ENCODE data around the gene DCAF8. TPM values are rescaled to one million over a fixed set of nuclear protein-coding genes. Genes with fewer than 3 reads are reported as not detected.

DCAF8 gene
- total RNA-seq, 1 donor from 2014 or later, result 107 TPM

DNA sequence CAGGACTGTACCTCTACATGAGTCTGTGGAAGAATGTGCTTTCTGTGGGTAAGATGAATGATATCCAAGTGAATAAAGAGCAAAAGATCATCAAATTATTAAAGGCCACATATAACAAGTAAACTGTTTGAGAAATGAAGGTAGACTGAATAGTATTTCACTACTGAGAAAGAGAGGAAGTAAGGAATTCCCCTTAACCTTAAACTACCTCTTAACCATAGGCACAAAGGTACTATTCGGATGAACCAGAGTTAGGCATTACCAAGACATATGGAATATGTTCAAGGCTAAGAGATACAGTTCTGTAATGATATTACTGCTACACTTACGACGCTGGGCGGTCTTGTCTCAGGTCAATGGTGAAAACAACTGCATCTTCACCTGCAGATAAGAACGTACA is 25.5 kb downstream of the DCAF8 start:
- no peaks in the 10 kb centered on the region for H3K27me3 Mint-ChIP-seq (ENCODE audit: low read depth, unreplicated experiment)
- H3K9me3 Mint-ChIP-seq (ENCODE audit: unreplicated experiment), result no peaks in the 10 kb centered on the region
- H3K4me1 ChIP-seq (ENCODE audit: insufficient read depth, low read length), result no peaks in the 10 kb centered on the region
- no peak overlapping the region for H3K27ac ChIP-seq (ENCODE audit: low read depth, low read length)
- FAIRE-seq, result no peak
- no peak overlapping the region for H3K27ac Mint-ChIP-seq (ENCODE audit: unreplicated experiment)
- peaks cover 11% of the 10 kb centered on the region for H3K36me3 Mint-ChIP-seq (ENCODE audit: low read depth, unreplicated experiment)
- H3K9me3 ChIP-seq (ENCODE audit: insufficient read depth, low read depth, low read length), result no peaks in the 10 kb centered on the region
- DNase-seq (ENCODE audit: low read depth), result no peak
- H3K4me2 ChIP-seq (ENCODE audit: low read length), result no peak overlapping the region
- no peak overlapping the region for H2AFZ ChIP-seq (ENCODE audit: low read depth, low read length)
- H3K9ac ChIP-seq (ENCODE audit: low read length), result no peak overlapping the region
- H3K4me3 Mint-ChIP-seq (ENCODE audit: unreplicated experiment), result no peak overlapping the region
- H3K79me2 ChIP-seq (ENCODE audit: insufficient read depth, low read length), result peaks cover 10% of the 10 kb centered on the region
- H3K4me1 Mint-ChIP-seq (ENCODE audit: low read depth, unreplicated experiment), result peaks cover 2% of the 10 kb centered on the region
- peaks cover 28% of the 10 kb centered on the region for H4K20me1 ChIP-seq (ENCODE audit: insufficient read depth, low read length)
- peaks cover 36% of the 10 kb centered on the region for H3K36me3 ChIP-seq (ENCODE audit: insufficient read depth, low read length)
- H3K27me3 ChIP-seq (ENCODE audit: insufficient read depth, low read length), result no peaks in the 10 kb centered on the region
- H3K4me3 ChIP-seq (ENCODE audit: insufficient read depth, low read depth, low read length), result no peak overlapping the region
- TF ChIP-seq EZH2 (IDR thresholded peaks at IDR 0.05; ENCODE audit: insufficient read depth, low read length), result no peak
- TF ChIP-seq, protein P1, sequence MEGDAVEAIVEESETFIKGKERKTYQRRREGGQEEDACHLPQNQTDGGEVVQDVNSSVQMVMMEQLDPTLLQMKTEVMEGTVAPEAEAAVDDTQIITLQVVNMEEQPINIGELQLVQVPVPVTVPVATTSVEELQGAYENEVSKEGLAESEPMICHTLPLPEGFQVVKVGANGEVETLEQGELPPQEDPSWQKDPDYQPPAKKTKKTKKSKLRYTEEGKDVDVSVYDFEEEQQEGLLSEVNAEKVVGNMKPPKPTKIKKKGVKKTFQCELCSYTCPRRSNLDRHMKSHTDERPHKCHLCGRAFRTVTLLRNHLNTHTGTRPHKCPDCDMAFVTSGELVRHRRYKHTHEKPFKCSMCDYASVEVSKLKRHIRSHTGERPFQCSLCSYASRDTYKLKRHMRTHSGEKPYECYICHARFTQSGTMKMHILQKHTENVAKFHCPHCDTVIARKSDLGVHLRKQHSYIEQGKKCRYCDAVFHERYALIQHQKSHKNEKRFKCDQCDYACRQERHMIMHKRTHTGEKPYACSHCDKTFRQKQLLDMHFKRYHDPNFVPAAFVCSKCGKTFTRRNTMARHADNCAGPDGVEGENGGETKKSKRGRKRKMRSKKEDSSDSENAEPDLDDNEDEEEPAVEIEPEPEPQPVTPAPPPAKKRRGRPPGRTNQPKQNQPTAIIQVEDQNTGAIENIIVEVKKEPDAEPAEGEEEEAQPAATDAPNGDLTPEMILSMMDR (IDR thresholded peaks at IDR 0.05; ENCODE audit: insufficient read depth, low read depth, low read length), result no peak

DNA sequence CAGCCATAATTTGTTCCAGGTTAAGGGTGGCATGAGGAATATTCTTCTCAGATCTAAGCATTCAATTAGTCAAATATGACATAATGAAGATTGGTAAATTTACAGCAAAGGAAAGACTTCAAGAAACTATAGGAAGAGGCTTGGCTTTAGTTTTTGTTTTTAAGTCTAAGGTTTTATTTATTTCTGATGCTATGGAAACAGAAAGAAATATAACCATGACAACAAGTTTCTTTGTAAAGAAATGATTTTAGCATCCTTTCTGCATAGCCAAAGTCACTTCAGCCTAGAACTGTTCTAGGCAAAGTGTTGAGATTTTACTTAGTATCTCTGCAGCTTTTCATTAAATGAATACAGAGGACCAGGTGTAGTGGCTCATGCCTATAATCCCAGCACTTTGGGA is 29.4 kb downstream of the DCAF8 start:
- Mint-ChIP-seq H3K27me3 (ENCODE audit: low read depth, unreplicated experiment) (no peaks in the 10 kb centered on the region), H3K4me3 (ENCODE audit: unreplicated experiment) (no peak overlapping the region), H3K27ac (ENCODE audit: unreplicated experiment) (peak overlapping the region; percentile 26), H3K4me1 (ENCODE audit: low read depth, unreplicated experiment) (peaks cover 2% of the 10 kb centered on the region), H3K36me3 (ENCODE audit: low read depth, unreplicated experiment) (peaks cover 9% of the 10 kb centered on the region), H3K9me3 (ENCODE audit: unreplicated experiment) (no peaks in the 10 kb centered on the region)
- Histone ChIP-seq H3K4me3 (ENCODE audit: insufficient read depth, low read depth, low read length) (no peak overlapping the region), H3K27ac (ENCODE audit: low read depth, low read length) (no peak overlapping the region), H3K27me3 (ENCODE audit: insufficient read depth, low read length) (no peaks in the 10 kb centered on the region), H3K4me2 (ENCODE audit: low read length) (no peak overlapping the region), H3K9me3 (ENCODE audit: insufficient read depth, low read depth, low read length) (no peaks in the 10 kb centered on the region), H2AFZ (ENCODE audit: low read depth, low read length) (no peak overlapping the region), H3K36me3 (ENCODE audit: insufficient read depth, low read length) (peaks cover 44% of the 10 kb centered on the region), H4K20me1 (ENCODE audit: insufficient read depth, low read length) (peaks cover 28% of the 10 kb centered on the region), H3K4me1 (ENCODE audit: insufficient read depth, low read length) (no peaks in the 10 kb centered on the region), H3K79me2 (ENCODE audit: insufficient read depth, low read length) (peaks cover 2% of the 10 kb centered on the region), H3K9ac (ENCODE audit: low read length) (no peak overlapping the region)
- TF ChIP-seq EZH2 (IDR thresholded peaks at IDR 0.05; ENCODE audit: insufficient read depth, low read length), result no peak
- TF ChIP-seq, protein P1 (IDR thresholded peaks at IDR 0.05; ENCODE audit: insufficient read depth, low read depth, low read length), result no peak
- DNase-seq (ENCODE audit: low read depth) (no peak), FAIRE-seq (no peak)

DNA sequence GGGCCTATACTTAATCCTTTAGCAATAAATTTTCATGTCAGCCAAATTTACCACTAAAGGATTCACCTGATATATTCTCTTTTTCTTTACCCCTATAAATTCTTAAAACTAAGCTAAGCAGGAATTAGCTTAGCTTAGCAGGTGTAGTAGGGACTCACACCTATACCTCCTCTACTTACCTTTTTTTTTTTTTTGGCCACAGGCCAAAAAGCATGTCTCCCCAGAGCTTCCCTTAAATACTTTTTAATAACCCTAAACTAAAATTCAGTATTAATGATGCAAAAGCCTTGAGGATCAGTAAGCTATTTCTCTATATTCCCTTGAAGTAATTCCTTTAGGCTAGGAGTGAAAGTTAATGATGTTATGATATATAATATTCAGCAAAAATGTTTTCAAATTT is 33.9 kb downstream of the DCAF8 start:
- H3K9me3 ChIP-seq (ENCODE audit: insufficient read depth, low read depth, low read length), result no peaks in the 10 kb centered on the region
- no peaks in the 10 kb centered on the region for H3K27me3 Mint-ChIP-seq (ENCODE audit: low read depth, unreplicated experiment)
- H3K27ac ChIP-seq (ENCODE audit: low read depth, low read length), result no peak overlapping the region
- no peak overlapping the region for H3K4me3 Mint-ChIP-seq (ENCODE audit: unreplicated experiment)
- no peak overlapping the region for H3K4me2 ChIP-seq (ENCODE audit: low read length)
- no peaks in the 10 kb centered on the region for H3K27me3 ChIP-seq (ENCODE audit: insufficient read depth, low read length)
- FAIRE-seq, result no peak
- no peaks in the 10 kb centered on the region for H3K79me2 ChIP-seq (ENCODE audit: insufficient read depth, low read length)
- H3K9me3 Mint-ChIP-seq (ENCODE audit: unreplicated experiment), result no peaks in the 10 kb centered on the region
- no peak overlapping the region for H3K27ac Mint-ChIP-seq (ENCODE audit: unreplicated experiment)
- TF ChIP-seq, protein P1 (IDR thresholded peaks at IDR 0.05; ENCODE audit: insufficient read depth, low read depth, low read length), result no peak
- no peak for TF ChIP-seq EZH2 (IDR thresholded peaks at IDR 0.05; ENCODE audit: insufficient read depth, low read length)
- H2AFZ ChIP-seq (ENCODE audit: low read depth, low read length), result no peak overlapping the region
- peaks cover 55% of the 10 kb centered on the region for H3K36me3 ChIP-seq (ENCODE audit: insufficient read depth, low read length)
- no peak overlapping the region for H3K4me3 ChIP-seq (ENCODE audit: insufficient read depth, low read depth, low read length)
- H3K4me1 Mint-ChIP-seq (ENCODE audit: low read depth, unreplicated experiment), result no peaks in the 10 kb centered on the region
- H3K36me3 Mint-ChIP-seq (ENCODE audit: low read depth, unreplicated experiment), result peaks cover 11% of the 10 kb centered on the region
- H4K20me1 ChIP-seq (ENCODE audit: insufficient read depth, low read length), result peaks cover 22% of the 10 kb centered on the region
- H3K4me1 ChIP-seq (ENCODE audit: insufficient read depth, low read length), result no peaks in the 10 kb centered on the region
- DNase-seq (ENCODE audit: low read depth), result no peak
- no peak overlapping the region for H3K9ac ChIP-seq (ENCODE audit: low read length)

Data from astrocyte (in vitro differentiated cells and primary cell).